Activated CD4-positive, alpha-beta T cell treated with anti-CD3 and anti-CD28 coated beads, Interleukin-2, Interleukin-6, amounts not matched to agents 100 ng/mL and 50 ng/mL, durations not matched to agents 16 hours and 8 hours (primary cell): ENCODE data around the gene MICALL2.

Source experiments
- DNase-seq: peaks from one replicate; pipeline ENCODE4 v3.0.0-alpha.2; 2020

MICALL2 gene

GRCh38 chr7:1458683-1459511 lies at the start of gene MICALL2:
Gene MICALL2, minus strand, starts transcription at chr7:1459470. Its CDS starts 144 bp downstream, at chr7:1459326.
- no peak for DNase-seq

GRCh38 chr7:1508277-1508758 lies 49.0 kb upstream of the MICALL2 start:
- DNase-seq = no peak

- no peak for DNase-seq
Observed at GRCh38 chr7:1505731-1506550, 46.7 kb upstream of the MICALL2 start.

- DNase-seq = peak; percentile 95
Observed at GRCh38 chr7:1503816-1504775, 44.8 kb upstream of the MICALL2 start, which contains the start of gene INTS1. Gene INTS1, minus strand, starts transcription at chr7:1504389. Its CDS starts 429 bp downstream, at chr7:1503960.

GRCh38 chr7:1503390-1503789 lies 44.1 kb upstream of the MICALL2 start:
- no peak for DNase-seq

- no peak for DNase-seq
Observed at GRCh38 chr7:1502845-1503244, 43.6 kb upstream of the MICALL2 start.

GRCh38 chr7:1501487-1502270 lies 42.4 kb upstream of the MICALL2 start:
- no peak for DNase-seq

- DNase-seq = no peak
Observed at GRCh38 chr7:1500064-1500807, 41.0 kb upstream of the MICALL2 start.

GRCh38 chr7:1499367-1500029 lies 40.2 kb upstream of the MICALL2 start:
- DNase-seq = no peak

- no peak for DNase-seq
Observed at GRCh38 chr7:1498370-1499305, 39.4 kb upstream of the MICALL2 start.

- no peak for DNase-seq
Observed at GRCh38 chr7:1497293-1497927, 38.1 kb upstream of the MICALL2 start.

- no peak for DNase-seq
Observed at GRCh38 chr7:1496531-1497292, 37.4 kb upstream of the MICALL2 start.

GRCh38 chr7:1495564-1496242 lies 36.4 kb upstream of the MICALL2 start:
- DNase-seq = no peak

GRCh38 chr7:1494866-1495563 lies 35.7 kb upstream of the MICALL2 start:
- no peak for DNase-seq

GRCh38 chr7:1494447-1494846 lies 35.2 kb upstream of the MICALL2 start:
- no peak for DNase-seq

- no peak for DNase-seq
Observed at GRCh38 chr7:1493571-1493970, 34.3 kb upstream of the MICALL2 start.

- no peak for DNase-seq
Observed at GRCh38 chr7:1493129-1493528, 33.9 kb upstream of the MICALL2 start.
